GM18499 (cell line): ENCODE measurements around the gene FAM200C.

Experiments
- ATAC-seq: cut with Tn5 transposase; IDR thresholded peaks from one replicate; pipeline ENCODE4 v1.9.1; 2021; ENCODE audit warnings: moderate number of reproducible peaks; ENCODE audit not compliant: insufficient read depth, unreplicated experiment

Gene FAM200C

DNA sequence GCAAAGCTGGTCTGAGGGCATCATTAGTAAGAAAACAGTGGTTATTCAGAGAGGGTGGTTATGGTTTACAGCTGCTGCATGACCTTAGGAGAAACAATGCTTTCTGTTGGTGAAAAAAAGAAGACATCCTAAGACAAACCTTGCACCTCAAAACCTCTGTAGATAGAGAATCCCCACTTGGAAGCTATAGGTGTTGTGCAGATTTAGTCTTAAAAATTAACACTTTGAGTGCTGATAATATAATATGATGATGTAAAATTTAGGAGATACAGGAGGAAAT is 20.4 kb upstream of the FAM200C start:
- no peak for ATAC-seq

DNA sequence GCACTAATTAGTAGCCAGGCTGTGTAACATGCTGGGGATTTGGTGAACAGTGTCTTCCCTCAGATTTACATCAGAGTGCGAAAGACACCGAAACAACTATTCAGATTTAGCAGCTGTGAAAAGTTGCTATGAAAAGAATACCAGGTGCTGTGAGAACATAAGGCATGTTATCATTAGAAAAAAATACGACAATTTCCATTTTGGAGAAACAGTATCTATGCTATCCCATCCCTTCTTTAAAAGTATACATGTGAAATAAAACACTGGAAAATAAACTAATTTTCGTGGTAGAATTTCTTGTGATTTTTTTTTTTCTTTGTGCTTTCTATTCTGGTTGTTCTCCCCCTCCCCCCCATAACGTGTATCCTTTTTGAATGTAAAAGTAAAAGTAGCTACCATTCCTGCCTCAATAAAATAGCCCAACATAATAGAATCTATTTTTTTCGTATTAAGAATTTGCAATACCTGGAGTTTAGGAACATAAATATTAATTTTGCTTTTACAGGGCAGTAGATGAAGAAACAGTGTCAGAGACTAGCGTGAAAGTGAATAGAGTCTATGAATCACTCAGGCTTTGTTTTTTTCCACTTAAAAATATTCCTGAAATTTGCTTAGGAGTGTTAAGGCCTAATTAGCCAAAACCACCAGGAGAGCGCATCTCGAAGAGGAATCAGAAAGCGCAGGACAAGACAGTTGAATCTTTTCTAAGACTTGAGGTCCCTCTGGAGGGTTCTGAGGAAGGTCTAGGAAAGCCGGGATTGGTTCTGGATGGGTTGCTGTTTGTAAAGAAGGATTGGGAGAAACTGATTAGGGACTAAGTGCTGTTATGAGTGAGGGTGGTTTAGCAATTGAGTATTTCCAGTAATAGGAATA is 19.8 kb upstream of the FAM200C start:
- peak; percentile 0 for ATAC-seq

GRCh38 chr5:160418561-160419457 is 19.0 kb upstream of the FAM200C start, which contains the start of gene SLU7:
TSS of gene SLU7 (minus strand) at chr5:160419081. CDS start at chr5:160415294, 3,787 bp downstream.
- peak; percentile 51 for ATAC-seq

- no peak for ATAC-seq
These were observed 1.0 kb downstream of the FAM200C start for GRCh38 chr5:160398806-160399205.

DNA sequence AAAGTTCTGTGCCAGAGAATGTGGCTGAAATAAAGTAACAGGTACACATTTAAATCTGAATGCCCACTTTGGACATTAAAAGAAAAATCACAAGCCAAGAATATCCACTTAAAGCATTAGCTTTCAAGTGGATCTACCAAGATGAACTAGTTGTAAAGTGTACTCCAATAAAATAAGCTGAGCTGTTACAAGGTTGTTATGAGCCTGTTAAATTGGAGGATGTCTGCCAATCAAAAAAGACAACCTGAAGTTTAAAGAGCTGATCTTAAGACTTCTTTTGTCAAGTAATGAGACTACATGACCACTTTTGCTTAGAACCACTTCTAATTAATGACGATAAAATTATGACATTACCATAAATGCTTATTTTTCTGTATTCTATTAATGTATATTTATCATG is 2.4 kb downstream of the FAM200C start:
- no peak for ATAC-seq

GRCh38 chr5:160395111-160395510 is 4.7 kb downstream of the FAM200C start:
- ATAC-seq: no peak

GRCh38 chr5:160390787-160391696 is 8.8 kb downstream of the FAM200C start:
- ATAC-seq: no peak

DNA sequence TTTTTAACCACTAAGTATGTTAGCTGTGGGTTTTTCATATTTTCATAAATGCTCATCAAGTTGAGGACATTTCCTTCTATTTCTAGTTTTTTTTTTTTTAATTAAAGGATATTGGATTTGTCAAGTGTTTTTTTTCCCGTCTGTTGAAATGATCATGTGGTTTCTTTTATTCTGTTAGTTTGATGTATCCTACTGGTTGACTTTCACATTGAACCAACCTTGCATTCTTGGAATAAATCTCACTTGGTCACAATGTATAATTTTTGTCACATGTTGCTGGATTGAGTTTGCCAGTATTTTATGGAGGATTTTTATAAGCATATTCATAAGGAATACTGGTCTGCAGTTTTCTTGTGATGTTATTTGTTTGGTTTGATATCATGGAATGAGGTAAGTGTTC is 12.4 kb downstream of the FAM200C start:
- no peak for ATAC-seq

DNA sequence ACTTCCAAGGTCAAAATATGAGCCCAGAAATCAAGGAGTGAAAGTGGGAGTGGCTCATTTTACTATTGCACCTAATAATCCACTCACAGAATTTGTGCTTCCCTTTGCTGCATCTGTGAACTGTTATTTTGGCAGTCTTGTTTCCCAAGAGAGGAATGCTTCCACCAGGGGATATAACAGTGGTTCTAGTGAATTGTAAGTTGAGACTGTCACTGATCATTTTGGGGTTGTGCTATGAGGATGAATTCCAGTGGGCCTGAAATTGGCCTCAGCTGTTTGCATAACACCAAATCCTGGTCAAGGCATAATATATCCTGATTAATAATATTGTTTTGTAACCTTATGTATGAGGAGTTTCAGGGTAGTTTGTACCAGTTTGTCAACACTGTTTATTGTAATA is 14.4 kb downstream of the FAM200C start:
- ATAC-seq: no peak

GRCh38 chr5:160384681-160385080 is 15.2 kb downstream of the FAM200C start:
- no peak for ATAC-seq

GRCh38 chr5:160382346-160382745 is 17.5 kb downstream of the FAM200C start:
- ATAC-seq: no peak

GRCh38 chr5:160380041-160380440 is 19.8 kb downstream of the FAM200C start:
- ATAC-seq: no peak

- no peak for ATAC-seq
These were observed 20.3 kb downstream of the FAM200C start for GRCh38 chr5:160379511-160379910.

DNA sequence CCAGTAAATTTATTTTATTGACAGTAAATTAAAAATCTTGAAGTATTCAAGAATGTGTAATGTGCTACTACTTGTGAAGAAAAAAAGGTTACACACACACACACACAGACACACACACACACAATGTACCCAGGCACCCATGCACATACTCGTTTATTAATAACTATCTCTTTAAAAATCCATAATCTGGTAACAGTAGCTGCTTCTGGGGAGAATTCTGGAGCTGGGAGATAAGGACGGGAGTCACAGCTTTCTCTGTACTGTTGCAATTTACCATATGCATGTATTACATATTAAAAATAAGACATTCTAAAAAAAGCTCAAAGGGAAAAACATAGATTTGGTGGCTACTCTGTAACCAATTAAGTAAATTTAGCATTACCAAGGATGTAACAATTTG is 21.5 kb downstream of the FAM200C start:
- ATAC-seq: no peak

- ATAC-seq: no peak
These were observed 22.2 kb downstream of the FAM200C start for GRCh38 chr5:160377651-160378050.

- no peak for ATAC-seq
These were observed 23.4 kb downstream of the FAM200C start for GRCh38 chr5:160376416-160376815.

DNA sequence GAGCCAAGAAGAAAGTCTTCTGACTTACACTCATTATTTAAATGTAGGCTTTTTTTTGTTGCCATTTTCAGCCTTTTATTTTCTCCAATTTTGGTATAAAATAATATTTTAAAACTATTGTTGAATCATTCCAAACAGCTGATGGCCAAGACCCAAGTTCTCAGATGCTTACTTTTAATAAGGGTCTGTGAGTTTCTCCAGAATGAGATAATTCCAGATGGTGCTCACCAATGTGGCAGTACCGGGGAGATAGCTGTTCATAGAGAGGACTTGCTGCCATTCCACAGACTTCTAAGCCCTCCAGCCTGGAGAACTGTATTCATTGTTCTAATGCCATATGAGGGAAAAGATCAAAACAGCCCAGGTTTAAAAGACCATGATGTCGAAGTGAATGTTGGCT is 24.2 kb downstream of the FAM200C start:
- ATAC-seq: no peak

- ATAC-seq: no peak
These were observed 24.7 kb downstream of the FAM200C start for GRCh38 chr5:160375166-160375565.

DNA sequence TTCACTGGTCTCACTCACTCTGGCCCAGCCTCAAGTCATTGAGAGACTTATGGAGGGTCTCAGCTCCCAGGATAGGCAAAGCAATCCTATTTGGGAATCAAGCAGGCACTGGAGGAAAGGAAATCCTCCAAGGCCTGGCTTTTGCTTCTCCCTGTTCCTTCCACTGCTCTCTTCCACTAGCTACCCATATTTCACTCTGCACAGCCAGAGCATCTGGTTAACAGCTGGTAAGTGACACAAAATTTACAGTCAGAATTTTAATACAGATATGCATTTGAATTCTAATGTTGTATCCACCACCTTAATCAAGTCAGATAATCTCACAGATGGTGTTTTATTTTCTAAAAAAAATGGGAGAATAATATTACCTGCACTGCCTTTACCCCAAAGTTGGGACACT is 28.6 kb downstream of the FAM200C start:
- ATAC-seq: no peak

DNA sequence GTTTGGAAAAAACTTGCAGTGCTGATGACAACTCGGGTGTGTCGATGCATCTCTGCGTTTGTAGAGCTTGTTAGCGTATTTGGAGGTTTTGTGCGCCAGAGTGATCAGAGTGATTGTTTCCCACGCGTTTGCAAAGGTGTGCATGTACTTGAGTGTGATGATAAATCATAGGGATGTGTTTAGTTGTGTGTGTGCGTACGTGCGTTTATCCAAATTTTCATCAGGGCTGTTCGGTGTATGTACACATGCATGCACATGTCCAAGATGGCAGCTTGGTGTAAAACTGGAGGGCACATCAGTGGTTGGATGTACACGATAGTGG is 29.2 kb downstream of the FAM200C start:
- no peak for ATAC-seq
